Non-pigmented ciliary epithelial cell (primary cell): ENCODE data around the gene CALU.
A peak's percentile ranks its signal among the peaks of the same experiment; 100 is the strongest.

ENCODE experiments used
- DNase-seq: peaks from one replicate; pipeline ENCODE4 v3.0.0-alpha.2; 2010; ENCODE audit warnings: low read depth

Gene CALU

GRCh38 chr7:128788446-128789412, 49.6 kb downstream of the CALU start:
- no peak for DNase-seq

- no peak for DNase-seq
Measured at GRCh38 chr7:128790315-128791041, 51.3 kb downstream of the CALU start.

- DNase-seq = no peak
Measured at GRCh38 chr7:128791121-128791971, 52.2 kb downstream of the CALU start, which contains the start of gene CCDC136. Gene CCDC136 (plus strand): TSS chr7:128791968. CDS start chr7:128792412, 444 bp downstream.

DNA sequence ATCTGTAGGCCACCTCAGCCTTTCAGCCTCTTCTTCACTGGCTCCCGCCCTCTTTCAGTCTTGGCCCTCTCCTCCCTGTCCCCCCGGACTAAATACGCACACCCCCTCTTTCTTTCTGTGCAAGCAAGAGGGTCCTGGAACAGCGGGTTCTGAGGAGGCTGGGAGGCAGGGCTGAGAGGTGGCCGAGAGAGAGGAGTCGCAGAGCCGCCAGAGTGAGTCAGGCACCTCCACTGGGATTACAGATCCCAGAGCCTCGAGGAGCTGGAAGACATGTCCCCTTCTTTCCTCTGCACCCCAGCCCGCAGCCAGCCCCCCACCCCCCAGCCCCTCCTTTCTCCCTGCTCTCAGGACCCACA, 52.8 kb downstream of the CALU start:
- DNase-seq = no peak

- DNase-seq = no peak
Measured at GRCh38 chr7:128792471-128793180, 53.5 kb downstream of the CALU start.

DNA sequence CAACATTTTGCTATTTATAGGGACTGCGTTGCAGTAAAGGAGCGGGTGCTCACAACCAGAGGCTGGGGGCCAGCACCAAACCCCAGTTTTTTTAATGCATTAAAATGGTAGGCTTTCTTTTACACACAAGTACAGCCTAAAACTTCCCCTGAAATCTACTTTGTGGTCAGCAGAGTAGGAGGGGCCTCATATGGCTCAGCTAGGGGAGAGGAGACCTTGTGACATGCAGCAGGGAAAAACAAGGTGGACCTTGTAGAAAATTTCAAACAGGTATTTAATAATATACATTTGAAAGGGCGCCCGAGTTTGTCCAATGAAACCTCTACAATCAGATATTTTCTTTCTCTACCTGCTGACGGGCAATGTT, 54.0 kb downstream of the CALU start:
- no peak for DNase-seq

DNA sequence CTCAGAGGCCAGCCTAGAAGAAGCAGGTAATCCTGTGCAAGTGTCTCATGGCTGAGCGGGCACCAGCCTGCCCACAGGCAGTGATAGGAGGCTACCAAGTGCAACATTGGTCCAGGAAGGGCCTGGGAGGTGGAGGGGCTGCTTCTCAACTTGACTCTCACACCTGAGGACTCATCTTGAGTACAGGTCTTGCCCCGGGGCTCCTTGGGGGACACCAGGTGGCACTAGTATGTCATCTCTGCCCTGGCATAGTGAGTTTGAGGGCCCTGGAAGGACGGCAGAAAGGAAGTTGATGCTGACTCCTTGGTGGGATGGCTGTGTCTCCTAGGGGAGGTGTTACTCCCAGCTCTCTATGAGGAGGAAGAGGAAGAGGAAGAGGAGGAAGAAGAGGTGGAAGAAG, 54.9 kb downstream of the CALU start:
- DNase-seq = no peak

GRCh38 chr7:128794436-128794835, 55.3 kb downstream of the CALU start:
- no peak for DNase-seq

DNA sequence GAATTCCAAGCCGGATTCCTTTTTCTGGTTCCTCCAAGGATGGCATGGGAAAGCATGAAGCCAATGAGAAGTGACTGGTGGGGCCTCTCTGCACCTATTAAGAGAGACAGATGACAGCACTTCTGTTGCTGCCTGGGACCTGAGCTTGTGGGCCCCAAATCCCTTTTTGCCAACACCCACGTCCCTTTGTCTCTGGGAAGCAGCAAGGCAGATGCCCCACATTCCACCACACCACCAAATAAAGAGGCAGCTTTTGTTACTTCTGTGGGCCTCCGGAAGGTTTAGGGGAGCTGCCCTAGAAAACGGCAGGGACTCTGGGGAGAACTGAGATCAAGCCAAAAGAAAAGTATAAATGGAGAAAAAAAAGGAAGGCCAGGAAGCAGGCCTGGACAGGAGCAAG, 56.0 kb downstream of the CALU start:
- DNase-seq = no peak

DNA sequence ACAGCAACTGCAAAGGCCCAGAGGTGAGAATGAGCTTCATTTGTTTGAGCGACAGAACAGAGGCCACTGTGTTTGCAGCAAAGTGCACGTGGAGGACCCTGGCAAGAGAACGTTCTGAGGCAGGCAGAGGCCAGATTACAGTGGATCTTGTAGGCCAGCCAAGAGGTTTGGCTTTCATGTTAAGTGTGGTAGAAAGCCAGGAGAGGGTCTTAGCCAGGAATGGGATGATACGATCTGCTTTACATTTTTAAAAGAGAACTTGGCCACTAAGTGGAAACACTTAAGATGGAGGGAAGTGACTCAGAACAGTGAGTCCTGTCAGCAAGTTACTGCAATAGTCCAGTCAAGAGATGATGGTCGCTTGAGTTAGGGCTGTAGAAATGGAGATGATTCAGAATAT, 57.2 kb downstream of the CALU start:
- DNase-seq = peak; percentile 24

DNA sequence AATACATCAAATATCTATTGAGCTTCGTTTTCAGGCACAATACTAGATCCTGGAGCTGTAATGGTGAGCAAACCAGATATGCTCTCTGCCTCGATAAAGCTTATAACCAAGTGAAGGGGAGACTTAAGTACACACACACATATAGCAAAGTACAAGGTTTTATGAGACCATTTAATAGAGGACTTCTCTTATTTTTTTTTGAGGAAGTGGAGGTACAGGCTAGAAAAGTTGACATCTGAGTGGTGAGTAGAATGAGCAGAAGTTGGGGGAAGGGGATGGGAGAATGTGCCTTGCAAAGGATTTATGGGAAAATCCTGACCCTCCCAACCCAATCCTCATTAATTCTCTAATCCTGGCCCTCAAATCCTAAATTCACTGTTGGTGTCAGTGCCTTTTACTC, 60.3 kb downstream of the CALU start:
- DNase-seq = no peak

DNA sequence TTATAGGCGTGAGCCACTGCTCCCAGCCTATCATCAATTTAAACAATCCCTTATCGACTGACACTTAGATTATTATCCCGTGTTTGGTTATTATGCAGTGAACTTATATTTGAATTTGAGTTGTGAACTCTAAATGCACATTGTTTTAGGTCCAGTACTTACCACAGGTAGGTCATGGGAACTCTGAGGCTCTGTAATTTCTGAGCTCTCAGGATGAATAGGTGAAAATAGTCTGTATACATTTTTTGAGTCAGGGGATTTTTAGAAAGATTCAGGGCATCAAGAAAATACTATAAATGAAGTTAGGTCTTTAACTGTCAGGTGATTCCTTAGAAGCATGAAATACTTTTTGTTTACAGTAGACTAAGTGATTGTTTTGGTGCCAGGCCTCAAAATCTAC, 61.4 kb downstream of the CALU start:
- DNase-seq = no peak

DNA sequence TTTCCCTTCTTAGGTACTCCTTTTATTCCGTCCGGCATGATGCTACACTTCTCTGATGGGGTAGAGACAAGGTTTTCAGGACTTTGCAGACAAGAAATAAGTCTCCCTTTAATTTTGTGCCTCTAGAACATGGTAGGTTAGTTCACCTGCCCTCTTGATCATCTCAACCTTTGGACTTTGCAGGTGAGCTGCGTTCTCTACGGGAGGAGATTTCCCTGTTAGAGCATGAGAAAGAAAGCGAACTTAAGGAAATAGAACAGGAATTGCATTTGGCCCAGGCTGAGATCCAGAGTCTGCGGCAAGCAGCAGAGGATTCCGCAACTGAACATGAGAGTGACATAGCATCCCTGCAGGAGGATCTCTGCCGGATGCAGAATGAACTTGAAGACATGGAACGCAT, 61.8 kb downstream of the CALU start:
- DNase-seq = no peak

DNA sequence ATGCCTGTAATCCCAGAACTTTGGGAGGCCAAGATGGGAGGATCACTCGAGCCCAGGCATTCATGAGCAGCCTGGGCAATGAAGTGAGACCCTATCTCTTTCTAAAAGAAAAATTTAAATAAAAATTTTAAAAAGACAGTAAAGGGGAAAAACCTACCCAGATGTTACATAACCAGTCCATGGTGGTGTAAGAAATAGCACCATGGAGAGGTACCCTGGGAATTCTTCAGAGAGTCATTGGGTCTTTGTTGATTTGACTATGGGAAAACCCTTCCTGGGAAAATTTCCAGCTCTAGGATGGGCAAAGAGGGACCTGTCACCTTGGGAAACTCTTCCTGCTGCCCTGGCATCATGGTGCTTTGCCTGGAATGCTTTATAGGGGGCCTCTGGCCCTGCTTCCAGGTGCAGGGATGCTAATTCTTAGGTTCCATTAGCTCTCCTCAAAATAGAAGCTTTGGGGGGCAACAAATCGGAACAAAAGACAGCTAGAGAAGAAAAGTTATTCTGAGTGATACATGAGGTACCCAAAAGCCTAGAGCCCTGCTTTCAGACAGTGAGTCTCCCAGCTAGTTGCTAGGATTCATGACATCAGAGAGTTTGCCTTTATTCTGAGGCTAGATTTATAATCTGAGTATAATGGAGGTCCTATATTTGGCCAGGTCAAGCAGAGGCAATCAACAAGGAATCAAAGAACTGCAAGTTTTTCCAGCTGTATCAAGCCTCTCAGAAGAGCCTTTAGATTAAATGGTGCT, 62.7 kb downstream of the CALU start:
- no peak for DNase-seq

DNA sequence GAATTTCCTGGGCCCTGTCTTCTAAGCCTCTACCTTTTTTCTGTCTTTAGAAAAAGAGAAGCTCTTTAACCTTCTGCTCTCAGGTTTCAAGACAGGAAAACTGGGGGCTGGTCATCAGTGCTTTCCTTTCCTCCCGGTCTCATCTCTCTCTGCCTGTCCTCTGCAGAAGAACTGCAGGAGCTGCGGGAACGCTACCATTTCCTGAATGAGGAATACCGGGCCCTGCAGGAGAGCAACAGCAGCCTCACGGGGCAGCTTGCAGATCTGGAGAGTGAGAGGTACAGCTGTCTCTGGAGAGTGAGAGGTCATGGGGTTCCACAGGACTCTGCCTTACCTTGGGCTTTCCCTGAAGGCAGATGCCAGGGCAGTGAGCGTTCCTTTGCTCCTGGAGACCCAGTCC, 65.3 kb downstream of the CALU start:
- DNase-seq = no peak

DNA sequence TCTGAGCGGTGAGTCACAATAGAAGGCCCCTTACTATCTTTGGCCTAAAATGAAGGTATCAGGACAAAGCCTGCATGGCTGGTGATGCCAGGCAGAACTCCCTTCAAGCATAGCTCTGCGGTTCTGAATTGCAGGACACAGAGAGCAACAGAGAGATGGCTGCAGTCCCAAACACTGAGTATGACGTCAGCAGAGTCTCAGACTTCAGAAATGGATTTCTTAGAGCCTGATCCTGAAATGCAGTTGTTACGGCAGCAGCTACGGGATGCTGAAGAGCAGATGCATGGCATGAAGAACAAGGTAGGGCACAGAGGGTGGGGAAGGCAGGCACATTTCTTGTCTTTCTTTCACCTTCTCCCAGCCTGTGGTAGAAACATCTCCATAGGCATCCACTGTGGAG, 66.1 kb downstream of the CALU start:
- DNase-seq = no peak

DNA sequence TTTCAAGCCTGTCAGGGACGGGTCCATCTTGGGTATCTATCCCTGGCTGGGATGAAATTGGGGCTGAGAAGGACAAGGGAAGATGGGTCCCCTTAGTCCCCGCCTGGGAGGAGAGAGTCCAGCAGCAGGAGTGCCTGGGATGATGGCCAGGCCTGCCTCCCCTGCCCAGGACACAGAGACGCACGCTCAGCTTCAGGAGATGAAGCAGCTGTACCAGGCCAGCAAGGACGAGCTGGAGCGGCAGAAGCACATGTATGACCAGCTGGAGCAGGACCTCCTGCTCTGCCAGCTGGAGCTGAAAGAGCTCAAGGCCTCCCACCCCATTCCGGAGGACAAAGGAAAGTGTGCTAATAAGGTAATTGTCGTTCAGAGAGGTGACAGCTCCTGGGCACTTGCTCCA, 68.0 kb downstream of the CALU start:
- DNase-seq = no peak

DNA sequence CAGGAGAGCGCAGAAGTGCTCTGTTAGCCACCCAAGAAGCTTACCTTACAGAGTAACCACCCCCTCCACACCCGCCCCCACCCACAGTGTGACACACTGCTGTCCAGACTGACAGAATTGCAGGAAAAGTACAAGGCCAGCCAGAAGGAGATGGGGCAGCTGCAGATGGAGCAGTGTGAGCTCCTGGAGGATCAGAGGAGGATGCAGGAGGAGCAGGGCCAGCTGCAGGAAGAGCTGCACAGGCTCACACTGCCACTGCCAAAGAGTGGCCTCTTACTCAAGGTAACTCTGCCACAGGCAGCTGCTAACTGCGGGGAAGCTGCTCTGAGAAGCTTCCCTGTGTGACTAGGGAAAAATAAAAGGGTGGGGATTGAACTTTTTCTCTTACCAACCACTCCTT, 70.2 kb downstream of the CALU start:
- DNase-seq = no peak

DNA sequence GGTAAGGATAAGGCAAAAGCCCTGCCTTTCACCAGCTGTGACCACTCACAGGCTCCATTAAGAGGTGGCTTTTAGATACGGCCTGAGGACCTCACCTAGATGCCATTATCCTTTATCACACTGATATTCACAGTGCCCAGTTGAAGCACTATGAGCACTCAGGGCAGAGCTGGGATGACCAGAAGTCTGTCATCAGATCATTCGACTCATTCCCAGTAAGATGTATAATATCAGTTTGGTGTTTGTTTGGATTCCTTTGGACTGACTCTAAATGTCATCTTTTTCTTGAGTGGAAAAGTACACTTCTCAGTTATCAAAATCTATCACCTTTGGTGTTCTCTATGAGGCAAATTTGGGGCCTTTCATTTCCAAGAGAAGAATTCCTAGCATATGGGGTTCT, 71.3 kb downstream of the CALU start:
- DNase-seq = no peak

- no peak for DNase-seq
Measured at GRCh38 chr7:128810997-128811396, 71.8 kb downstream of the CALU start.
